ENCODE results near the gene LYRM1. TPM values are rescaled to one million over a fixed set of nuclear protein-coding genes. Genes with fewer than 3 reads are reported as not detected.

The LYRM1 gene
- total RNA-seq, 2 donors from 2014 or later, result 26.1 to 64.5 TPM

DNA sequence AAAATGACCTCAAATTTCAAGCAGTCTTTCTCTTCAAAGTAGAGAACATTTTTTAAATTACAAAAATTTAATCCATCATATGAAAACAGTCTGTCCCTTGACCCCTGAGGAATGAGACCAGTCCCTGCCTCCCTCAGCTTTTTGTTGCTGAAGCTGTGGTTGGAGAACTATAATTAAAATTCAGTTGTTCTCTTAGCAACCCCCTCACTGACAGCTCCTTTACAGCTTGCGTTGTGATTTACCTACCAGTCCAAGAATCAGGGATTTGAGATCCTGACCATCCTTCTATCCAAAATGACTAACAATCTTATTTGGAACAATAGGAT lies 29.8 kb downstream of the LYRM1 start:
- no peak overlapping the region for H3K4me3 ChIP-seq
- intact Hi-C loops (cut with DNase I), result no loop called here
- no peaks in the 10 kb centered on the region for H3K36me3 ChIP-seq
- no peak overlapping the region for H3K27ac ChIP-seq
- WGBS, result 73% methylated on average over 1 of the region's 1 CpG
- H3K4me1 ChIP-seq (replicated peaks), result no peaks in the 10 kb centered on the region
- no peak for DNase-seq (ENCODE audit: low spot score)
- TF ChIP-seq POLR2AphosphoS5 (IDR thresholded peaks at IDR 0.05) (no peak), POLR2A (IDR thresholded peaks at IDR 0.05) (no peak)
- TF ChIP-seq, protein P1, sequence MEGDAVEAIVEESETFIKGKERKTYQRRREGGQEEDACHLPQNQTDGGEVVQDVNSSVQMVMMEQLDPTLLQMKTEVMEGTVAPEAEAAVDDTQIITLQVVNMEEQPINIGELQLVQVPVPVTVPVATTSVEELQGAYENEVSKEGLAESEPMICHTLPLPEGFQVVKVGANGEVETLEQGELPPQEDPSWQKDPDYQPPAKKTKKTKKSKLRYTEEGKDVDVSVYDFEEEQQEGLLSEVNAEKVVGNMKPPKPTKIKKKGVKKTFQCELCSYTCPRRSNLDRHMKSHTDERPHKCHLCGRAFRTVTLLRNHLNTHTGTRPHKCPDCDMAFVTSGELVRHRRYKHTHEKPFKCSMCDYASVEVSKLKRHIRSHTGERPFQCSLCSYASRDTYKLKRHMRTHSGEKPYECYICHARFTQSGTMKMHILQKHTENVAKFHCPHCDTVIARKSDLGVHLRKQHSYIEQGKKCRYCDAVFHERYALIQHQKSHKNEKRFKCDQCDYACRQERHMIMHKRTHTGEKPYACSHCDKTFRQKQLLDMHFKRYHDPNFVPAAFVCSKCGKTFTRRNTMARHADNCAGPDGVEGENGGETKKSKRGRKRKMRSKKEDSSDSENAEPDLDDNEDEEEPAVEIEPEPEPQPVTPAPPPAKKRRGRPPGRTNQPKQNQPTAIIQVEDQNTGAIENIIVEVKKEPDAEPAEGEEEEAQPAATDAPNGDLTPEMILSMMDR (IDR thresholded peaks at IDR 0.05), result no peak
- H3K9me3 ChIP-seq, result no peaks in the 10 kb centered on the region
- no peaks in the 10 kb centered on the region for H3K27me3 ChIP-seq (replicated peaks; ENCODE audit: insufficient read depth)

DNA sequence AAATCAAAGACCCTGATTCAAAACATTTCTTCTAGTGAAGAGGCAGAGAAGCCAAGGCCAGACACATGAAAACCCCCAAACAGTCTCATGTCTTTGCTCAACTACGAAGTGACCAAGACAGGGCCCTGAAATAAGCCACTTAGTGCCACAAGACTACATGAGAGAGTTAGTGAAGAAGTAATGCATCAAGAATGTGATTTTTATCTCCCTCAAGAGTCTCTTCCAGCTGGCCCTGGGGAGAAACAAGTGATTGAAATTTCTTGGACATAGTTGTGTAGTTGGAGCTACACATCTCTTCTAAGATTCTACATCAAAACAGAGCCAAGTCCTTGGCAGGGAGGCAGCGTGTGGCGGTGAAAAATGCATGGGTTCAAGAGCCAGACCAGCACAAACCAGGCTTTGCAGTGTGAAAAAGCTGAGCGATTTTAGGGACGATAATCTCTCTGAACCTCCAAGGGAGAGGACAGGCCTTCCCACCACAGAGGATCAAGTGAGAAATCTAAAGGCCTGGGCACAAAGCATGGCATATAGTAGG lies 30.6 kb downstream of the LYRM1 start:
- H3K4me1 ChIP-seq (replicated peaks), result no peaks in the 10 kb centered on the region
- DNase-seq (ENCODE audit: low spot score), result no peak
- 85% methylated on average over 5 of the region's 5 CpGs for WGBS
- no peak overlapping the region for H3K27ac ChIP-seq
- no peaks in the 10 kb centered on the region for H3K27me3 ChIP-seq (replicated peaks; ENCODE audit: insufficient read depth)
- TF ChIP-seq, protein P1 (IDR thresholded peaks at IDR 0.05), result no peak
- TF ChIP-seq POLR2AphosphoS5 (IDR thresholded peaks at IDR 0.05) (no peak), POLR2A (IDR thresholded peaks at IDR 0.05) (no peak)
- no peaks in the 10 kb centered on the region for H3K36me3 ChIP-seq
- no peaks in the 10 kb centered on the region for H3K9me3 ChIP-seq
- no peak overlapping the region for H3K4me3 ChIP-seq
- intact Hi-C loops (cut with DNase I), result no loop called here

DNA sequence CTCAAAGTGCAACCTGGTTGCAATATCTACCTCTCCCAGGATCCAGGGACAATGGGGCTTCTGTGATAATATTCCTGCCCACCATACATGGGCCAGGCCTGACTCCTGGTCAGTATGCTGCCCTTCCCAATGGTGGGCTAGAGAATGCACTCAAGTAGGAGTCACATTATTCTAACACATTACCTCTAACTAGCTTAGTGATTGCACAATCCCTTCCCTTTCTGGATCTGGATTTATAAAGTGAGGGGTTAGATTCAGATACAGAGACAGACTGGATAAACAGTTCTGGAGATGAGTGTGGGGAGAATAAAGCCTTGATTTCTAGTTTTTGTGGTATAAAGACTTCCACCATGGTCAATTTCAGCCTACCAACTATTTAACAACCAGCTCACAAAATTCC lies 33.0 kb downstream of the LYRM1 start:
- Histone ChIP-seq H3K9me3 (no peaks in the 10 kb centered on the region), H3K36me3 (no peaks in the 10 kb centered on the region), H3K27me3 (replicated peaks; ENCODE audit: insufficient read depth) (no peaks in the 10 kb centered on the region), H3K27ac (no peak overlapping the region), H3K4me1 (replicated peaks) (no peaks in the 10 kb centered on the region), H3K4me3 (no peak overlapping the region)
- DNase-seq (ENCODE audit: low spot score), result no peak
- TF ChIP-seq, protein P1 (IDR thresholded peaks at IDR 0.05), result no peak
- TF ChIP-seq POLR2AphosphoS5 (IDR thresholded peaks at IDR 0.05) (no peak), POLR2A (IDR thresholded peaks at IDR 0.05) (no peak)
- intact Hi-C loops (cut with DNase I), result no loop called here

DNA sequence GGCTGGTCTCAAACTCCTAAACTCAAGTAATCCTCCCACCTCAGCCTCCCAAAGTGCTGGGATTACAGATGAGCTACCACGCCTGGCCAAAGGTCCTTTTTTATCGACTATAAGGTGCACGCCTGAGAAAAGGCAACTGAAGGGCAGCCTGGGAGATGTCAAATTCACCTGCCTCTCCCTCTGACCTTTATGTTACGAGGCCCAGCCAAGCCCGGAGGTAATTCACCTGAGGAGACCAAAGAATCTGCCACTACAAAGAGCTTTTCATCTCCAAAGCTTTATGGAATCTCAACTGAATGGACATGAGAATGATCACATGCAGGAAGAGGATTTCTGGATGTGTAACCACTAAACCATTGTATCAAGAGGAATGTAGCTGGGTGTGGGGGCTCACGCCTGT lies 37.2 kb downstream of the LYRM1 start:
- H3K4me3 ChIP-seq, result no peak overlapping the region
- H3K9me3 ChIP-seq, result no peaks in the 10 kb centered on the region
- 79% methylated on average over 6 of the region's 6 CpGs for WGBS
- no peaks in the 10 kb centered on the region for H3K4me1 ChIP-seq (replicated peaks)
- intact Hi-C loops (cut with DNase I), result no loop called here
- H3K36me3 ChIP-seq, result no peaks in the 10 kb centered on the region
- TF ChIP-seq, protein P1 (IDR thresholded peaks at IDR 0.05), result no peak
- TF ChIP-seq POLR2A (IDR thresholded peaks at IDR 0.05), result no peak
- no peak for TF ChIP-seq POLR2AphosphoS5 (IDR thresholded peaks at IDR 0.05)
- no peak for DNase-seq (ENCODE audit: low spot score)
- H3K27me3 ChIP-seq (replicated peaks; ENCODE audit: insufficient read depth), result no peaks in the 10 kb centered on the region
- no peak overlapping the region for H3K27ac ChIP-seq

DNA sequence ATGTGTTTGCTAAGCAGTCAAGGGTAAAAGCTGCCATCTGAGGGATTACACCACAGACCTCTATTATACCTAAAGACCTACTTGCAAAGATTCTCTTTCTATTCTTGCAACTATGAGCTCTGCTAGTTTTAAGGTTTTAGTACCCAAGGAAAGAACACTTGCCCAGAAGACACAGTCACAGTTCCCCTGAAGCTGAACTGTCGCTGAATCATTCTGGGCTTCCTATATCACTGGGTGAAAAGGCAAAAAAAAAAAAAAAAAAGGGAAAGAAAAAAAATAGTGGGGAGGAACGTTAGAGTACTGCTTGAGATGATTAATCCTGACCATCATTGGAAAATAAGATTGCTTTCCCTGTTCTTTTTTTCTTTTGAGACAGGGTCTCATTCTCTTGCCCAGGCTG lies 37.9 kb downstream of the LYRM1 start:
- WGBS, result 42% methylated on average over 2 of the region's 2 CpGs
- Histone ChIP-seq H3K27me3 (replicated peaks; ENCODE audit: insufficient read depth) (no peaks in the 10 kb centered on the region), H3K27ac (no peak overlapping the region), H3K4me3 (no peak overlapping the region), H3K36me3 (no peaks in the 10 kb centered on the region), H3K9me3 (no peaks in the 10 kb centered on the region), H3K4me1 (replicated peaks) (no peaks in the 10 kb centered on the region)
- no peak for TF ChIP-seq POLR2A (IDR thresholded peaks at IDR 0.05)
- TF ChIP-seq POLR2AphosphoS5 (IDR thresholded peaks at IDR 0.05), result no peak
- TF ChIP-seq, protein P1 (IDR thresholded peaks at IDR 0.05), result no peak
- intact Hi-C loops (cut with DNase I), result no loop called here
- no peak for DNase-seq (ENCODE audit: low spot score)
